ENCODE measurements around the gene HOXD8. TPM values are rescaled to one million over a fixed set of nuclear protein-coding genes. Genes with fewer than 3 reads are reported as not detected.

HOXD8 gene
- total RNA-seq, 3 donors from 2014 or later, result 10.5 to 36.1 (median 13.8) TPM

GRCh38 chr2:176154576-176155252, 25.2 kb downstream of the HOXD8 start:
- H3K36me3 ChIP-seq, result no peaks in the 10 kb centered on the region
- DNase-seq (ENCODE audit: low spot score in 2 of 2), result no peak
- TF ChIP-seq POLR2A (IDR thresholded peaks at IDR 0.05), result no peak
- no peak for TF ChIP-seq POLR2AphosphoS5 (IDR thresholded peaks at IDR 0.05)
- no peak for TF ChIP-seq CTCF (IDR thresholded peaks at IDR 0.05)
- no peaks in the 10 kb centered on the region for H3K4me1 ChIP-seq
- peaks cover 4 to 83% of the 10 kb centered on the region in 2 donors for H3K27me3 ChIP-seq
- no peak overlapping the region for H3K4me3 ChIP-seq
- H3K27ac ChIP-seq, result no peak overlapping the region
- H3K9me3 ChIP-seq, result no peaks in the 10 kb centered on the region
- intact Hi-C loops (cut with DNase I; ENCODE audit: low total_unique reads), result loop anchor here (10.0 kb wide), 1 partner anchor 390 kb away; no protein-coding TSS in a partner anchor

GRCh38 chr2:176155356-176156044, 26.0 kb downstream of the HOXD8 start:
- Histone ChIP-seq H3K27me3 (peaks cover 4 to 83% of the 10 kb centered on the region in 2 donors), H3K4me1 (no peaks in the 10 kb centered on the region)

GRCh38 chr2:176156301-176156806, 26.8 kb downstream of the HOXD8 start:
- no peak overlapping the region for H3K27ac ChIP-seq
- no peaks in the 10 kb centered on the region for H3K9me3 ChIP-seq
- no peaks in the 10 kb centered on the region for H3K36me3 ChIP-seq
- H3K27me3 ChIP-seq, result peaks cover 4 to 83% of the 10 kb centered on the region in 2 donors
- no peak overlapping the region for H3K4me3 ChIP-seq
- DNase-seq (ENCODE audit: low spot score in 2 of 2), result no peak
- intact Hi-C loops (cut with DNase I; ENCODE audit: low total_unique reads), result loop anchor here (10.0 kb wide), 1 partner anchor 388 kb away; no protein-coding TSS in a partner anchor
- TF ChIP-seq POLR2AphosphoS5 (IDR thresholded peaks at IDR 0.05), result no peak
- no peak for TF ChIP-seq POLR2A (IDR thresholded peaks at IDR 0.05)
- TF ChIP-seq CTCF (IDR thresholded peaks at IDR 0.05), result no peak
- H3K4me1 ChIP-seq, result no peaks in the 10 kb centered on the region

More at GRCh38 chr2:176155356-176156044, 26.0 kb downstream of the HOXD8 start:
- DNase-seq (ENCODE audit: low spot score in 2 of 2), result no peak
- no peaks in the 10 kb centered on the region for H3K9me3 ChIP-seq
- no peaks in the 10 kb centered on the region for H3K36me3 ChIP-seq
- intact Hi-C loops (cut with DNase I; ENCODE audit: low total_unique reads), result loop anchor here (10.0 kb wide), 1 partner anchor 389 kb away; no protein-coding TSS in a partner anchor
- H3K4me3 ChIP-seq, result no peak overlapping the region
- no peak overlapping the region for H3K27ac ChIP-seq
- no peak for TF ChIP-seq POLR2A (IDR thresholded peaks at IDR 0.05)
- no peak for TF ChIP-seq POLR2AphosphoS5 (IDR thresholded peaks at IDR 0.05)
- TF ChIP-seq CTCF (IDR thresholded peaks at IDR 0.05), result no peak

- TF ChIP-seq CTCF (IDR thresholded peaks at IDR 0.05) (no peak), POLR2AphosphoS5 (IDR thresholded peaks at IDR 0.05) (no peak), POLR2A (IDR thresholded peaks at IDR 0.05) (no peak)
- intact Hi-C loops (cut with DNase I; ENCODE audit: low total_unique reads), result loop anchor here (10.0 kb wide), 1 partner anchor 388 kb away; no protein-coding TSS in a partner anchor
- Histone ChIP-seq H3K27ac (no peak within 1 kb of the TSS), H3K4me1 (no peaks in the 10 kb centered on the region), H3K27me3 (peaks cover 0 to 82% of the 10 kb centered on the region in 2 donors), H3K36me3 (no peaks in the 10 kb centered on the region), H3K4me3 (peak within 1 kb of the TSS in 2 of 3 donors; percentile 41 to 47), H3K9me3 (no peaks in the 10 kb centered on the region)
- DNase-seq (ENCODE audit: low spot score in 2 of 2), result no peak
Measured at GRCh38 chr2:176156807-176157498, 27.4 kb downstream of the HOXD8 start, which contains the start of gene HOXD3. TSS of gene HOXD3 (plus strand) at chr2:176157307. CDS start at chr2:176169115, 11,808 bp downstream.
